ENCODE measurements around the gene PARM1.

The PARM1 gene

DNA sequence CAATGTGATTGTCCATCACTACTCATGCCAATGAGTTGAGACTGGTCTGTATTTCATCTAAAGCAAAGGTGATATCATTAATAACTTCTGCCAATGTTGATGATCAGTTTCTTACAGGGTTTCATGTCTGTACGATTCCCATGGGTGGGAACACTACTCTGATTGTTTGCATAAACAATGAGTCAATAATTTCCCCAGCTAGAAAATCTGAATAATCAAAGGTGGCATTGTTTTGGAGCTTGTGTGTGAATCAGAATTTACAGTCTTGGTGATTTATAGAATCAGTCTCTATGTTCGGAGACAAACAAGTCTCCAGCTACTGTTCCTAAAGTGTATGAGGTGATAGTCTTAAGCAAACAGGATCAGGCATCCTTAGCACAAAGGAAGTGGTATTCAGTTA lies 35.5 kb upstream of the PARM1 start:
- H3K27ac ChIP-seq = no peak overlapping the region
- TF ChIP-seq, protein P1, sequence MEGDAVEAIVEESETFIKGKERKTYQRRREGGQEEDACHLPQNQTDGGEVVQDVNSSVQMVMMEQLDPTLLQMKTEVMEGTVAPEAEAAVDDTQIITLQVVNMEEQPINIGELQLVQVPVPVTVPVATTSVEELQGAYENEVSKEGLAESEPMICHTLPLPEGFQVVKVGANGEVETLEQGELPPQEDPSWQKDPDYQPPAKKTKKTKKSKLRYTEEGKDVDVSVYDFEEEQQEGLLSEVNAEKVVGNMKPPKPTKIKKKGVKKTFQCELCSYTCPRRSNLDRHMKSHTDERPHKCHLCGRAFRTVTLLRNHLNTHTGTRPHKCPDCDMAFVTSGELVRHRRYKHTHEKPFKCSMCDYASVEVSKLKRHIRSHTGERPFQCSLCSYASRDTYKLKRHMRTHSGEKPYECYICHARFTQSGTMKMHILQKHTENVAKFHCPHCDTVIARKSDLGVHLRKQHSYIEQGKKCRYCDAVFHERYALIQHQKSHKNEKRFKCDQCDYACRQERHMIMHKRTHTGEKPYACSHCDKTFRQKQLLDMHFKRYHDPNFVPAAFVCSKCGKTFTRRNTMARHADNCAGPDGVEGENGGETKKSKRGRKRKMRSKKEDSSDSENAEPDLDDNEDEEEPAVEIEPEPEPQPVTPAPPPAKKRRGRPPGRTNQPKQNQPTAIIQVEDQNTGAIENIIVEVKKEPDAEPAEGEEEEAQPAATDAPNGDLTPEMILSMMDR (conservative IDR thresholded peaks at IDR 0.05) = no peak

DNA sequence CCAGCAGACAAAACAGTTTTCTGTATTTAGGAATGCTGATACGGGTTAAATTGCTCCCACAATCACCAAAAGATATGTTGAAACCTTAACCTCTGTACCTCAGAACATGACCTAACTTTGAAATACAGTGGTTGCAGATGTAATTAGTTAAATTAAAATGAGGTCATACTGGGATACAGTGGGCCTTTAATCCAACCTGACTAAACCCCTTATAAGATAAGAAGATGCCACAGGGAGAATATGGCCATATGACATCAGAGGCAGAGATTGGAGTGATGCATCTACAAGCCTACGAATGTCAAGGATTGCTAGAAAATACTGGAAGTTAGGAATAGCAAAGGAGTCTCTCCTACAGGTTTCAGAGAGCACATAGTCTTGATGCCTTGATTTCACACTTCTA lies 32.1 kb upstream of the PARM1 start:
- H3K27ac ChIP-seq = no peak overlapping the region
- TF ChIP-seq, protein P1 (conservative IDR thresholded peaks at IDR 0.05) = no peak

DNA sequence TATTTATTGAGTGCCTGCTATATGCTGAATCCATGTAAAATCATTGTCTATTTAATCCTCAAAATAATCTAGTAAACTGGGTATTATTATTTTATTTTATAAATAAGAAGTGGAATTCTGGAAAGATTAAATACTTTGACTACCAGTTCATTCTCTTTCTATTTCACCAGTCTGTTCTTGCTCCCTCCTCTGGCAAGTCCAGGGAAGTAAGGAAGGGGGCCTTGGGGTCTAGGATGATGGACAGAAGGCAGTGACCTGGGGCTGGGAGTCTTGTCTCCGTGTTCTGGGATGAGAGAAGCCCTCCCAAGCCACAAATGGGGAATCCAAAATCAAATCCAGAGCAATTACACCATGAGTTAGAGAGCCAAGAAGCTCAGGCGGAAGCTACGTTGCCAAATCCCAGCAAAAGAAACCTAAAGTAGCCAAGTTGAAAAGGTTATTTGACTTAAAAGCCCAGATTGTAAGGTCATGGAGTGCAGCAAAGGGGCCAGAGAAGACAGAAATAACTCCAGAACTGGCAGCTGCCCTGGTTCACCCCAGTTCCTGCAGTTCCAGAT lies 28.3 kb upstream of the PARM1 start:
- TF ChIP-seq, protein P1 (conservative IDR thresholded peaks at IDR 0.05) = no peak
- H3K27ac ChIP-seq = no peak overlapping the region

- H3K27ac ChIP-seq = no peak overlapping the region
- TF ChIP-seq, protein P1 (conservative IDR thresholded peaks at IDR 0.05) = no peak
These were observed 26.1 kb upstream of the PARM1 start for GRCh38 chr4:74906771-74907170.

DNA sequence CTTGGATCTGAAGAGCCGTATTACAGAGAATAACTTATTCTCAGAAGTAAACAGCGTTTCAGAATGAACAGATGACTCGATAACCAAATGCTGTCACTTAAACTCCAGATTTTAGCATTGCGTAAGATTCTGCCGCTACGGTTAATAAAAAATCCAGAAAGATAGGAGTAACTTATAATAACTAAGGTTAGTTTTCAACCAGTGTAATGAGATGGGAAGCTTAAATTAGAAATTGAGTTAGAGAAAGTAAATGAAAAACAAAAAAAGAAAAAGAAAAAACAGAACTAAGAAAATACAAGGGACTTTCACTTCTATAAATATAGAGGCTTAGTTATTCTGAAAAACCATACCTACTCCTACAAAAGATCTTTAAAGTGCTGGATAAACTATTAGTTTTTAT lies 13.1 kb upstream of the PARM1 start:
- TF ChIP-seq, protein P1 (conservative IDR thresholded peaks at IDR 0.05) = no peak
- H3K27ac ChIP-seq = no peak overlapping the region

DNA sequence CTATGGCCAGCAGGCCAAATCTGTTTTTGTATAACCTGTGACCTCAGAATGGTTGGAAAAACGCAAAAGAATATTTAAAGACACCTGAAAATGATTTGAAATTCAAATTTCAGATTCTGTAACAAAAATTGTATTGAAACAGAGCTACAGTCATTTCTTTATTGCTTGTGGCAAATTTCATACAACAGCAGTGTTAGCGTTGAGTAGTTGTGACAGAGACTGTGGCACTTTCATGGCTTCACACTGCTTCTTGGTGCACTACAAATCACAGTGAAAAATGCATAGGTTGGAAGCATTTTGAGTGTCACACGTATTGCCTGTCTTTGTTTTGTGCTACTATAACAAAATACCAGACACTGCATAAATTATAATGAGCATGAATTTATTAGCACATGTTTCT lies 12.2 kb upstream of the PARM1 start:
- TF ChIP-seq, protein P1 (conservative IDR thresholded peaks at IDR 0.05) = no peak
- no peak overlapping the region for H3K27ac ChIP-seq

GRCh38 chr4:74921490-74921889 lies 11.4 kb upstream of the PARM1 start:
- H3K27ac ChIP-seq = no peak overlapping the region

More at GRCh38 chr4:74921490-74921889, 11.4 kb upstream of the PARM1 start:
- TF ChIP-seq, protein P1 (conservative IDR thresholded peaks at IDR 0.05) = no peak

Data from VCaP (cell line).